Measurements from ENCODE around the gene GANAB. TPM values are rescaled to one million over a fixed set of nuclear protein-coding genes. Genes with fewer than 3 reads are reported as not detected.

Gene GANAB
- total and polyA plus RNA-seq, 2 of the 4 experiments (the other 2 are of a cell fraction): 209 to 344 TPM

DNA sequence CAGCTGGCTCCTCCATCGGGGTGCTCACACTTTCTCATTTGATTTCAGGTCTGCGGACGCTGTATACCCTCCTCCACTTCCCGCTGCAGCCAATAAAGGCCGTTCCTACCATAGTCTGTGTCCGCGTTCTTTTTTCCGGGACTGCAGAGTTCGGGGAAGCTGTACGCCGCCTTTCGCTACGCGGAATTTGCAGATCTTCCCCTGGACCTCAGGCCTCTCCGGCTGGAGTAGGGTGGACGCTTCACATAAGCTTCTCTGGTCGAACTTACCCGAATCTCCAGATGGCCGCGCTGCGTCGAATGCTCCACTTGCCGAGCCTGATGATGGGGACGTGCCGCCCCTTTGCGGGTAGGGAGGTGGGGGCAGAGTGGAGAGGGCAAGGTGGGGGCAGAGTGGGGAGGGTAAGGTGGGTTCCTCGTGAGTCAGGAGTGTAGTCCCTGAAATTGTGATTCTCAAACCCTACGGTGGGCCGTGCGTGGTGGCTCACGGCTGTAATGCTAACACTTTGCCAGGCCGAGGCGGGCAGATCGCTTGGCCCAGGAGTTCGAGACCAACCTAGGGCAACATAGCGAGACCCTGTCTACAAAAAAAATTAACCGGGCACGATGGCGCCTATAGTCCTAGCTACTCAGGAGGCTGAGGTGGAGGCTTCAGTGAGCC lies 19.3 kb upstream of the GANAB start:
- H3K9me3 ChIP-seq (ENCODE audit: control insufficient read depth, insufficient read depth, low read length): no peaks in the 10 kb centered on the region
- intact Hi-C loops (cut with micrococcal nuclease): no loop called here
- H3K27ac ChIP-seq (ENCODE audit: insufficient read depth, low read length): peak overlapping the region; percentile 68
- dilution Hi-C loops (cut with HindIII; ENCODE audit: low sequenced_read_pairs, unreplicated experiment): no loop called here
- H2BK120ac ChIP-seq (ENCODE audit: low read depth, low read length): 0 out of 2 replicates have a peak overlapping the region, but pooled peaks have one; percentile 3
- no peak overlapping the region for H3K18ac ChIP-seq (ENCODE audit: low read depth, low read length)
- peak overlapping the region; percentile 67 for H3K56ac ChIP-seq (ENCODE audit: extremely low read depth, insufficient read depth, low read length)
- ChIA-PET CTCF (interaction anchor here (0.6 to 1.4 kb wide), 4 partner anchors 13 to 219 kb away, joined by 3 to 4 read pairs (median 3); partner anchors contain the start of gene INTS5), POLR2A (ENCODE audit: unreplicated experiment) (interaction anchor here (0.5 to 1.6 kb wide), 8 partner anchors 11 to 313 kb away, joined by 3 to 10 read pairs (median 4); partner anchors contain the start of genes EEF1G, INTS5, MTA2 and UBXN1)
- peak; percentile 27 for ATAC-seq (ENCODE audit: low read depth)
- peak; percentile 66 for DNase-seq
- peaks cover 15% of the 10 kb centered on the region for H3K36me3 ChIP-seq (ENCODE audit: control insufficient read depth, insufficient read depth, low read length)
- H3K4me3 ChIP-seq (ENCODE audit: insufficient read depth, low read depth, low read length): peak overlapping the region; percentile 73
- peak overlapping the region; percentile 74 for H2AFZ ChIP-seq (replicated peaks; ENCODE audit: low read length, poor library complexity)
- H3K14ac ChIP-seq (replicated peaks; ENCODE audit: low read depth, low read length): peak overlapping the region; percentile 95
- peaks cover 9% of the 10 kb centered on the region for H3K9me1 ChIP-seq (ENCODE audit: insufficient read depth, low read length)
- H4K91ac ChIP-seq (ENCODE audit: insufficient read depth, low read depth, low read length): peak overlapping the region; percentile 82
- peaks cover 33 to 59% of the 10 kb centered on the region in 2 experiments for H3K79me1 ChIP-seq (ENCODE audit: low read depth in 1 of 2, low read length in 2 of 2)
- in situ Hi-C loops (cut with MboI; ENCODE audit: low sequenced_read_pairs): no loop called here
- H2BK20ac ChIP-seq (ENCODE audit: low read depth, low read length): no peak overlapping the region
- peak overlapping the region; percentile 66 to 69 for H4K8ac ChIP-seq (ENCODE audit: low read depth in 2 of 2, low read length in 2 of 2)
- peak overlapping the region; percentile 6; the same call in 1 of the 2 replicates for H4K5ac ChIP-seq (ENCODE audit: low read depth, low read length)
- peaks cover 18% of the 10 kb centered on the region for H4K20me1 ChIP-seq (ENCODE audit: insufficient read depth, low read length)
- peak overlapping the region; percentile 88 for H3K4me2 ChIP-seq (ENCODE audit: low read depth, low read length)
- no peaks in the 10 kb centered on the region for H3K27me3 ChIP-seq (ENCODE audit: control insufficient read depth, insufficient read depth, low read length)
- no peak overlapping the region for H2BK15ac ChIP-seq (ENCODE audit: low read depth, low read length)
- TF ChIP-seq NFE2L2 (IDR thresholded peaks at IDR 0.05; ENCODE audit: low read depth, low read length) (0 out of 2 replicates have a peak, but pooled peaks have one; percentile 1), CEBPB (IDR thresholded peaks at IDR 0.05; ENCODE audit: low read depth, low read length) (no peak), POLR2A (IDR thresholded peaks at IDR 0.05; ENCODE audit: low read depth, low read length) (peak; percentile 10; the same call in 1 of the 2 replicates), MAZ (IDR thresholded peaks at IDR 0.05; ENCODE audit: borderline replicate concordance, low read depth, low read length) (peak; percentile 89), RAD21 (IDR thresholded peaks at IDR 0.05; ENCODE audit: low read length) (no peak), CHD1 (IDR thresholded peaks at IDR 0.05; ENCODE audit: low read depth, low read length) (0 out of 2 replicates have a peak, but pooled peaks have one; percentile 18), BHLHE40 (IDR thresholded peaks at IDR 0.05; ENCODE audit: low read depth, low read length) (no peak), RCOR1 (IDR thresholded peaks at IDR 0.05; ENCODE audit: insufficient replicate concordance, low read length) (no peak)
- TF ChIP-seq, protein P1, sequence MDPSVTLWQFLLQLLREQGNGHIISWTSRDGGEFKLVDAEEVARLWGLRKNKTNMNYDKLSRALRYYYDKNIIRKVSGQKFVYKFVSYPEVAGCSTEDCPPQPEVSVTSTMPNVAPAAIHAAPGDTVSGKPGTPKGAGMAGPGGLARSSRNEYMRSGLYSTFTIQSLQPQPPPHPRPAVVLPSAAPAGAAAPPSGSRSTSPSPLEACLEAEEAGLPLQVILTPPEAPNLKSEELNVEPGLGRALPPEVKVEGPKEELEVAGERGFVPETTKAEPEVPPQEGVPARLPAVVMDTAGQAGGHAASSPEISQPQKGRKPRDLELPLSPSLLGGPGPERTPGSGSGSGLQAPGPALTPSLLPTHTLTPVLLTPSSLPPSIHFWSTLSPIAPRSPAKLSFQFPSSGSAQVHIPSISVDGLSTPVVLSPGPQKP (IDR thresholded peaks at IDR 0.05; ENCODE audit: borderline replicate concordance, low read depth, low read length): no peak
- TF ChIP-seq, protein P2, sequence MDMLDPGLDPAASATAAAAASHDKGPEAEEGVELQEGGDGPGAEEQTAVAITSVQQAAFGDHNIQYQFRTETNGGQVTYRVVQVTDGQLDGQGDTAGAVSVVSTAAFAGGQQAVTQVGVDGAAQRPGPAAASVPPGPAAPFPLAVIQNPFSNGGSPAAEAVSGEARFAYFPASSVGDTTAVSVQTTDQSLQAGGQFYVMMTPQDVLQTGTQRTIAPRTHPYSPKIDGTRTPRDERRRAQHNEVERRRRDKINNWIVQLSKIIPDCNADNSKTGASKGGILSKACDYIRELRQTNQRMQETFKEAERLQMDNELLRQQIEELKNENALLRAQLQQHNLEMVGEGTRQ (IDR thresholded peaks at IDR 0.05; ENCODE audit: low read depth, low read length): no peak
- peak overlapping the region; percentile 99 for H2AK9ac ChIP-seq (replicated peaks; ENCODE audit: low read depth, low read length, poor library complexity)
- H3K4ac ChIP-seq (ENCODE audit: low read depth, low read length): peak overlapping the region; percentile 91
- BruUV-seq (replicated peaks): no TSS peak
- H3K9ac ChIP-seq (ENCODE audit: low read depth, low read length): peak overlapping the region; percentile 79
- H2AK5ac ChIP-seq (ENCODE audit: low read depth, low read length): peak overlapping the region; percentile 93
- peak overlapping the region; percentile 41 for H2BK5ac ChIP-seq (ENCODE audit: low read depth, low read length, poor library complexity, severe bottlenecking)
- WGBS, 2 experiments (ENCODE audit: extremely low coverage in 2 of 2, insufficient read length in 1 of 2): 3% methylated on average over 26 of the region's 39 CpGs; no CpG with 5 or more reads in 1 of the 2 experiments
- H3K23ac ChIP-seq (ENCODE audit: low read depth, low read length): peak overlapping the region; percentile 89
- H3K4me1 ChIP-seq (ENCODE audit: control insufficient read depth, insufficient read depth, low read length): peaks cover 8% of the 10 kb centered on the region
